PC-3 (cell line): ENCODE measurements around the gene VSTM2L. TPM values are rescaled to one million over a fixed set of nuclear protein-coding genes. Genes with fewer than 3 reads are reported as not detected.

ENCODE experiments used
- ATAC-seq: fragments of 200-7000 bp; cut with Tn5 transposase; 2 replicates; pipeline ENCODE4 v1.9.1; 2020; ENCODE audit warnings: mild to moderate bottlenecking, moderate library complexity
- BruUV-seq: library from RNA; stranded (reverse); fragments of 400-500 nt; replicated peaks from 2 replicates; lab custom pipeline; 2021; lab: Mats Ljungman, UMichigan
- CTCF ChIA-PET: fragments of 300-600 bp; sonication (Branson Sonifier 250); formaldehyde crosslinking; loops from one replicate; lab custom pipeline; 2022; ENCODE audit warnings: antibody characterized with exemption; lab: Charles Lee
- POLR2A ChIA-PET: fragments of 300-600 bp; sonication (Branson Sonifier 250); formaldehyde crosslinking; loops from one replicate; lab custom pipeline; 2022; ENCODE audit warnings: antibody characterized with exemption; ENCODE audit not compliant: unreplicated experiment; lab: Charles Lee
- DNase-seq: peaks from one replicate; pipeline ENCODE4 v3.0.0-alpha.2; 2015
- H2AFZ ChIP-seq: fragments of 300-600 bp; sonication (generic); 2 replicates; pipeline ENCODE4 v1.6.0; 2016; ENCODE audit warnings: antibody characterized with exemption, low read length
- H3F3A ChIP-seq: fragments of 300-600 bp; sonication (generic); one replicate; pipeline ENCODE4 v1.6.0; 2017; ENCODE audit warnings: antibody characterized with exemption, low read length, control low read depth, mild to moderate bottlenecking; ENCODE audit not compliant: unreplicated experiment
- H3K27ac ChIP-seq: fragments of 300-600 bp; sonication (generic); 2 replicates; pipeline ENCODE4 v1.5.1; 2016; ENCODE audit warnings: mild to moderate bottlenecking, low read length
- H3K27me3 ChIP-seq: fragments of 300-600 bp; sonication (generic); 2 replicates; pipeline ENCODE4 v1.6.1; 2016; ENCODE audit warnings: low read length, mixed read lengths
- H3K36me3 ChIP-seq: fragments of 300-600 bp; sonication (generic); 2 replicates; pipeline ENCODE4 v1.6.1; 2016; ENCODE audit warnings: low read depth, mixed run types, low read length, mixed read lengths
- H3K4me1 ChIP-seq: fragments of 300-600 bp; sonication (generic); 2 replicates; pipeline ENCODE4 v1.5.1; 2016; ENCODE audit warnings: low read length; ENCODE audit not compliant: insufficient read depth
- H3K4me2 ChIP-seq: fragments of 300-600 bp; sonication (generic); 2 replicates; pipeline ENCODE4 v1.6.0; 2016; ENCODE audit warnings: low read length
- H3K4me3 ChIP-seq: fragments of 300-600 bp; sonication (generic); 2 replicates; pipeline ENCODE4 v1.5.1; 2016; ENCODE audit warnings: mild to moderate bottlenecking, low read length, mixed read lengths
- H3K79me2 ChIP-seq: fragments of 300-600 bp; sonication (generic); 2 replicates; pipeline ENCODE4 v1.6.1; 2017; ENCODE audit warnings: low read length, mixed read lengths
- H3K9ac ChIP-seq: fragments of 300-600 bp; sonication (generic); 2 replicates; pipeline ENCODE4 v1.6.0; 2016; ENCODE audit warnings: mild to moderate bottlenecking, low read length
- H3K9me2 ChIP-seq: fragments of 300-600 bp; sonication (generic); replicated peaks from 2 replicates; pipeline ENCODE4 v1.6.1; 2016; ENCODE audit warnings: mixed run types, low read length, mixed read lengths
- H3K9me3 ChIP-seq: fragments of 300-600 bp; sonication (generic); 2 replicates; pipeline ENCODE4 v1.6.1; 2016; ENCODE audit warnings: low read length, mixed read lengths
- H4K20me1 ChIP-seq: fragments of 300-600 bp; sonication (generic); 2 replicates; pipeline ENCODE4 v1.6.1; 2016; ENCODE audit warnings: low read length, mixed read lengths
- CTCF ChIP-seq: fragments of 300-600 bp; sonication (generic); conservative IDR thresholded peaks from 2 replicates; pipeline ENCODE4 v1.5.1; 2017; ENCODE audit warnings: antibody characterized with exemption, low read depth, mild to moderate bottlenecking, low read length
- EZH2 ChIP-seq: fragments of 300-600 bp; sonication (generic); IDR thresholded peaks from one replicate; pipeline ENCODE4 v1.6.1; 2017; ENCODE audit warnings: antibody characterized with exemption, mild to moderate bottlenecking, low read length; ENCODE audit not compliant: unreplicated experiment
- EZH2phosphoT487 ChIP-seq: fragments of 300-600 bp; sonication (generic); IDR thresholded peaks from 2 replicates; pipeline ENCODE4 v1.6.1; 2018; ENCODE audit warnings: mild to moderate bottlenecking, antibody characterized with exemption, low read length, borderline replicate concordance
- intact Hi-C: fragments of 100-400 bp; cut with micrococcal nuclease; formaldehyde crosslinking; loops from 2 replicates; pipeline ENCODE4 v1.9.0; 2023
- total RNA-seq: library from RNA; depleted of rRNA; stranded (reverse); fragments of >200 nt; gene quantifications from 2 replicates; pipeline ENCODE4 v1.2.3, GENCODE V29; 2014; rRNA removed

The VSTM2L gene
- total RNA-seq, 1 experiment from 2014 or later, result 45.8 TPM

- ChIA-PET POLR2A (interaction anchor here (0.6 kb wide), 1 partner anchor 42 kb away, joined by 4 read pairs; no protein-coding TSS in a partner anchor), CTCF (interaction anchor here (0.5 to 1.2 kb wide), 21 partner anchors 8 to 797 kb away, joined by 3 to 18 read pairs (median 5); partner anchors contain the start of genes TTI1 and VSTM2L)
- DNase-seq (peak; percentile 86), ATAC-seq (no peak)
- no peak for TF ChIP-seq EZH2phosphoT487
- TF ChIP-seq CTCF, result peak; percentile 68
- TF ChIP-seq EZH2, result no peak
- no peaks in the 10 kb centered on the region for H3K9me2 ChIP-seq
- H3F3A ChIP-seq, result peaks cover 9% of the 10 kb centered on the region
- 0 out of 2 replicates have a peak overlapping the region, but pooled peaks have one; percentile 3 for H3K9ac ChIP-seq
- no peak overlapping the region for H2AFZ ChIP-seq
- H3K4me3 ChIP-seq, result no peak overlapping the region
- H3K4me2 ChIP-seq, result no peak overlapping the region
- H3K27ac ChIP-seq, result peak overlapping the region; percentile 50
- no peaks in the 10 kb centered on the region for H3K79me2 ChIP-seq
- no peaks in the 10 kb centered on the region for H4K20me1 ChIP-seq
- H3K27me3 ChIP-seq, result no peaks in the 10 kb centered on the region
- peaks cover 40% of the 10 kb centered on the region for H3K36me3 ChIP-seq
- no peaks in the 10 kb centered on the region for H3K9me3 ChIP-seq
- intact Hi-C loops, result loop anchor here (1.0 to 5.0 kb wide), 3 partner anchors 64 to 426 kb away; no protein-coding TSS in a partner anchor
- no TSS peak for BruUV-seq
- peaks cover 77% of the 10 kb centered on the region for H3K4me1 ChIP-seq
These were observed 90.0 kb downstream of the VSTM2L start for GRCh38 chr20:37992802-37993409.

- Histone ChIP-seq H3K27me3 (no peaks in the 10 kb centered on the region), H3K79me2 (no peaks in the 10 kb centered on the region), H3K27ac (peak overlapping the region; percentile 72), H3K36me3 (peaks cover 51% of the 10 kb centered on the region), H3K9me3 (no peaks in the 10 kb centered on the region), H3K4me1 (peaks cover 62% of the 10 kb centered on the region), H3K9me2 (no peaks in the 10 kb centered on the region), H3K9ac (peak overlapping the region; percentile 14; the same call in 1 of the 2 replicates), H4K20me1 (no peaks in the 10 kb centered on the region), H3K4me3 (no peak overlapping the region), H3K4me2 (peak overlapping the region; percentile 35), H3F3A (peaks cover 9% of the 10 kb centered on the region), H2AFZ (no peak overlapping the region)
- ATAC-seq (peak; percentile 61), DNase-seq (peak; percentile 94)
- no TSS peak for BruUV-seq
- ChIA-PET POLR2A (interaction anchor here (0.7 to 1.1 kb wide), 3 partner anchors 42 to 105 kb away, joined by 6 read pairs; no protein-coding TSS in a partner anchor), CTCF (interaction anchor here (0.5 to 1.5 kb wide), 10 partner anchors 35 to 430 kb away, joined by 3 to 14 read pairs (median 4); no protein-coding TSS in a partner anchor)
- no peak for TF ChIP-seq EZH2
- no peak for TF ChIP-seq EZH2phosphoT487
- TF ChIP-seq CTCF, result no peak
- intact Hi-C loops, result loop anchor here (1.0 to 5.0 kb wide), 3 partner anchors 50 to 427 kb away; no protein-coding TSS in a partner anchor
These were observed 91.6 kb downstream of the VSTM2L start for GRCh38 chr20:37994512-37994911.

Other genes with a start within 250 kb of the VSTM2L start
- 49.9 and 50.9 TPM in 2 replicates for gene CTNNBL1, start 209.1 kb upstream of the VSTM2L start, total RNA-seq
- gene TTI1, start 130.3 kb downstream of the VSTM2L start, total RNA-seq, result 21.8 and 23.2 TPM in 2 replicates
- gene RPRD1B, start 130.6 kb downstream of the VSTM2L start, total RNA-seq, result 40.1 and 43.6 TPM in 2 replicates